ENCODE results near the gene GUCA1A. TPM values are rescaled to one million over a fixed set of nuclear protein-coding genes. Genes with fewer than 3 reads are reported as not detected.

The GUCA1A gene
- total RNA-seq, 6 donors from 2014 or later: not detected

DNA sequence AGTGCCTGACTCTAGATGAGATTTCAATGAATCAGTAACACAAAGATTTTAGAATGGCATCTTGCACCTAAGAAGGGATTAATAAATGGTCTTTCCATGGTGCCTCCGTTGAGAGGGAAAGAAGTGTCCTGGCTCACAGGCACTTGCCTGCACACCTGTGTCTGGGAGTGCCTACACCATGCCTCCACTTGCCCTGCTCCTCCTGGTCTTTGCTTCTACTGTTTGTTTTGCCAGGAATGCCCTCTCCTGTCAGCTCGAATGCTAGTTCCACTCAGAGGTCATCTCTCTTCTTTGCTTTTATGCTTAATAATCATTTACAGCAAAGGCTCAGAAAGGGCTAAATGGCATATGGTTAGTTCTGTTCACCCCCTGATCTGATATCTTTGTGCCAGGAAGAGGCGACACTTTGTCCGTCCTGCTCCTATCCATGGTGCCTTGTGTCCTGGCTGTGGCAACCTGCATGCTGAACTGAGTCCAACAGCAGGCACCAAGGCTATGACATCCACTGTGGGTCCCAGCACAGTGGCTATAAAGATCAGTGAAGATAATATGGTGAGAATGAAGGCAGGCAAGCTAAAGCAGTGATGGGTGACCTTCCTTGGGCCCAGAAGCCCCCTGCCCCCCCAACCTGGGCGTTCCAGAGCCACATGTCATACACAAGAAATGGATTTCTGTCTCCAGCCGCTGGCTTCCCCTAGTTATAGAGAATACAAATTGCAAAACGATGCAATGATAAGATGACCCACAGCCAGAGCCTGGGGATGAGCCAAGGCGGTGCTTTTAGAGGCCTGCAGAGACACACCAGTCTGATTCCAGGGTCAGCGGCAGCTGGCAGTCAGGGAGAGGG lies 32.2 kb upstream of the GUCA1A start:
- TF ChIP-seq, protein P1, sequence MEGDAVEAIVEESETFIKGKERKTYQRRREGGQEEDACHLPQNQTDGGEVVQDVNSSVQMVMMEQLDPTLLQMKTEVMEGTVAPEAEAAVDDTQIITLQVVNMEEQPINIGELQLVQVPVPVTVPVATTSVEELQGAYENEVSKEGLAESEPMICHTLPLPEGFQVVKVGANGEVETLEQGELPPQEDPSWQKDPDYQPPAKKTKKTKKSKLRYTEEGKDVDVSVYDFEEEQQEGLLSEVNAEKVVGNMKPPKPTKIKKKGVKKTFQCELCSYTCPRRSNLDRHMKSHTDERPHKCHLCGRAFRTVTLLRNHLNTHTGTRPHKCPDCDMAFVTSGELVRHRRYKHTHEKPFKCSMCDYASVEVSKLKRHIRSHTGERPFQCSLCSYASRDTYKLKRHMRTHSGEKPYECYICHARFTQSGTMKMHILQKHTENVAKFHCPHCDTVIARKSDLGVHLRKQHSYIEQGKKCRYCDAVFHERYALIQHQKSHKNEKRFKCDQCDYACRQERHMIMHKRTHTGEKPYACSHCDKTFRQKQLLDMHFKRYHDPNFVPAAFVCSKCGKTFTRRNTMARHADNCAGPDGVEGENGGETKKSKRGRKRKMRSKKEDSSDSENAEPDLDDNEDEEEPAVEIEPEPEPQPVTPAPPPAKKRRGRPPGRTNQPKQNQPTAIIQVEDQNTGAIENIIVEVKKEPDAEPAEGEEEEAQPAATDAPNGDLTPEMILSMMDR (IDR thresholded peaks at IDR 0.05): no peak
- no peak for TF ChIP-seq POLR2A (IDR thresholded peaks at IDR 0.05)
- no peak for TF ChIP-seq EP300 (IDR thresholded peaks at IDR 0.05)
- TF ChIP-seq POLR2AphosphoS5 (IDR thresholded peaks at IDR 0.05): no peak
- peak overlapping the region in 3 of 4 donors; percentile 55 to 58 (median 56) for H3K4me3 ChIP-seq
- H3K9me3 ChIP-seq: no peaks in the 10 kb centered on the region
- ATAC-seq (ENCODE audit: low FRiP score in 2 of 2): peak in 1 of 2 donors; percentile 56
- 68 to 71% methylated on average over 9 of the region's 9 CpGs for WGBS, 2 donors
- H3K4me1 ChIP-seq: peaks cover 12 to 32% (median 25%) of the 10 kb centered on the region in 4 donors
- DNase-seq: no peak
- H3K27ac ChIP-seq: peak overlapping the region; percentile 71 to 86 (median 81)
- H3K36me3 ChIP-seq: no peaks in the 10 kb centered on the region
- peaks cover 0 to 10% (median 4%) of the 10 kb centered on the region in 4 donors for H3K27me3 ChIP-seq

GRCh38 chr6:42141603-42142117 lies 31.5 kb upstream of the GUCA1A start:
- no peaks in the 10 kb centered on the region for H3K9me3 ChIP-seq
- peak overlapping the region in 3 of 4 donors; percentile 55 to 58 (median 56) for H3K4me3 ChIP-seq
- peaks cover 12 to 32% (median 24%) of the 10 kb centered on the region in 4 donors for H3K4me1 ChIP-seq
- no peaks in the 10 kb centered on the region for H3K36me3 ChIP-seq
- TF ChIP-seq POLR2AphosphoS5 (IDR thresholded peaks at IDR 0.05) (no peak), POLR2A (IDR thresholded peaks at IDR 0.05) (no peak), EP300 (IDR thresholded peaks at IDR 0.05) (no peak)
- TF ChIP-seq, protein P1 (IDR thresholded peaks at IDR 0.05): no peak
- 36 to 39% methylated on average over 4 to 13 of the region's 13 CpGs for WGBS, 2 donors
- H3K27ac ChIP-seq: peak overlapping the region; percentile 71 to 86 (median 81)
- peaks cover 0 to 10% (median 4%) of the 10 kb centered on the region in 4 donors for H3K27me3 ChIP-seq
- ATAC-seq (ENCODE audit: low FRiP score in 2 of 2): no peak
- no peak for DNase-seq

DNA sequence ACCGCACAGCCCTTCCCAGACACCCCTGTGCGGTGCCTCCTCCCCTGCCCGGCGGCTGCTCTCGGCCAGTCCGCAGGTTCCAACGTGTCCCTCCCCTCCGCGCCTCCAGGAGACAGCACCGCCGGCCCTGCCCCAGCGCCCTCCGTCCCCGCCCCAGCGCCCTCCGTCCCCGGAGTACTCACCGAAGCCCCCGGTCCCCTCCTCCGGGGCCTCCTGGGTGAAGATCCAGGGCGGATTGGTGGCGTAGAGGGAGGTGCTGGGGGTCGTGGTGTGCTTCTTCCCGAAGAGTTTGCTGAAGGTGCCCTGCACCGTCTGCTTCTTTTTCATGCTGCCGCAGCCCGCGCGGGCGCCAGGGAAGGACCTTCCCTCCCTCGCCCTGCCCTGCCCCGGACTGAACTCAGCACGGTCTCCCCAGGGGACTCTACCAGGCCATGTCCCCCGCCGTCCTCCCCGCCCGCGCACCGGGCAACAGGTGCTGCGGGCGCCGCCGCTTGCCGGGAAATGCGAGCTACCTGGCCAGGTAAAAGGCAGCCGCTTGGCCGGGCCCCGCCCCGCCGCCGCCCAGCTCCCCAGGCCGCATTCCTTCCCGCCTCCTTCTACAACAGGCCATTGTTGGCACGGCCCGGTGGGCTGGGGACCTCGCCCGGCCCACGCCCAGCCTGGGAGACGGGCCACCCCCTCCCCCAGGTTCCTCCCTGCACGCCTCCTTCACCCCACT lies 30.9 kb upstream of the GUCA1A start, which contains the start of gene C6orf132:
Gene C6orf132, minus strand, starts transcription at position 503 of the 718 bp plus-strand sequence. Its CDS starts 176 bp downstream, at position 327.
- ATAC-seq (ENCODE audit: low FRiP score in 2 of 2): peak; percentile 77 to 86
- Histone ChIP-seq H3K4me1 (peaks cover 12 to 32% (median 21%) of the 10 kb centered on the region in 4 donors), H3K27ac (peak within 1 kb of the TSS; percentile 71 to 86 (median 81)), H3K9me3 (no peaks in the 10 kb centered on the region), H3K36me3 (no peaks in the 10 kb centered on the region), H3K27me3 (peaks cover 0 to 10% (median 4%) of the 10 kb centered on the region in 4 donors), H3K4me3 (peak within 1 kb of the TSS; percentile 38 to 58 (median 56))
- WGBS, 2 donors: 3 to 5% methylated on average over 14 to 20 of the region's 60 CpGs
- peak; percentile 83 to 94 for DNase-seq
- TF ChIP-seq POLR2A (IDR thresholded peaks at IDR 0.05) (peak in 3 of 4 donors; percentile 40 to 79 (median 71)), EP300 (IDR thresholded peaks at IDR 0.05) (no peak), POLR2AphosphoS5 (IDR thresholded peaks at IDR 0.05) (peak in 1 of 2 donors; percentile 59)
- TF ChIP-seq, protein P1 (IDR thresholded peaks at IDR 0.05): no peak

DNA sequence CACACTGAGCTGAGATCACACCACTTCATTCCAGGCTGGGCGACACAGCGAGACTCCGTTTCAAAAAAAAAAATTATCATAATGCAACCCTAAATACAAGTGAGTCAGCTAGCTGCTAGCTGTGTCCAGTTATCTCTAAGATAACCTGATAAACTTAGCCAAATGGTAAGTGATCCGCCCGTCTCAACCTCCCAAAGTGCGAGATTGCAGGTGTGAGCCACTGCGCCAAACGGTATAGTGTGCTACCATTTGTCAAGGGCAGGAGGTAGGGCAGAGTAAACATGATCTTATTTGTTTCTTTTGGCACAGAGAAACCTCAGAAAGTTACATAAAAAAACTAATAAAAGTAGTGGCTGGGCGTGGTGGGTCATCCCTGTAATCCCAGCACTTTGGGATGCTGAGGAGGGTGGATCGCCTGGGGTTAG lies 26.0 kb upstream of the GUCA1A start:
- H3K9me3 ChIP-seq: no peaks in the 10 kb centered on the region
- ATAC-seq (ENCODE audit: low FRiP score in 2 of 2) (peak in 1 of 2 donors; percentile 12), DNase-seq (no peak)
- TF ChIP-seq, protein P1 (IDR thresholded peaks at IDR 0.05): no peak
- TF ChIP-seq POLR2AphosphoS5 (IDR thresholded peaks at IDR 0.05) (no peak), EP300 (IDR thresholded peaks at IDR 0.05) (no peak), POLR2A (IDR thresholded peaks at IDR 0.05) (no peak)
- peaks cover 7 to 11% (median 9%) of the 10 kb centered on the region in 4 donors for H3K4me1 ChIP-seq
- no peak overlapping the region for H3K27ac ChIP-seq
- WGBS, 2 donors: 77 to 85% methylated on average over 10 of the region's 10 CpGs
- peaks cover 0 to 7% (median 4%) of the 10 kb centered on the region in 4 donors for H3K27me3 ChIP-seq
- no peaks in the 10 kb centered on the region for H3K36me3 ChIP-seq
- no peak overlapping the region for H3K4me3 ChIP-seq

Measured in upper lobe of left lung (tissue), 6 donors.